Measurements from ENCODE around the gene NR1H2.

Gene NR1H2

DNA sequence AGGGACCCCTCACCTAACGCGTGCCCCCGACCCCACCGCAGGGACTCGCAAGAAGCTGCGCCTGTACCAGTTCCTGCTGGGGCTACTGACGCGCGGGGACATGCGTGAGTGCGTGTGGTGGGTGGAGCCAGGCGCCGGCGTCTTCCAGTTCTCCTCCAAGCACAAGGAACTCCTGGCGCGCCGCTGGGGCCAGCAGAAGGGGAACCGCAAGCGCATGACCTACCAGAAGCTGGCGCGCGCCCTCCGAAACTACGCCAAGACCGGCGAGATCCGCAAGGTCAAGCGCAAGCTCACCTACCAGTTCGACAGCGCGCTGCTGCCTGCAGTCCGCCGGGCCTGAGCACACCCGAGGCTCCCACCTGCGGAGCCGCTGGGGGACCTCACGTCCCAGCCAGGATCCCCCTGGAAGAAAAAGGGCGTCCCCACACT, 51.8 kb downstream of the NR1H2 start:
- Mint-ChIP-seq H3K27ac (no peak overlapping the region), H3K36me3 (ENCODE audit: low read depth) (no peaks in the 10 kb centered on the region), H3K4me1 (peaks cover 20% of the 10 kb centered on the region), H3K27me3 (ENCODE audit: low read depth) (peaks cover 18% of the 10 kb centered on the region), H3K9me3 (no peaks in the 10 kb centered on the region), H3K4me3 (peak overlapping the region in 2 of 3 experiments; percentile 8 to 29)
- TF ChIP-seq, protein P1, sequence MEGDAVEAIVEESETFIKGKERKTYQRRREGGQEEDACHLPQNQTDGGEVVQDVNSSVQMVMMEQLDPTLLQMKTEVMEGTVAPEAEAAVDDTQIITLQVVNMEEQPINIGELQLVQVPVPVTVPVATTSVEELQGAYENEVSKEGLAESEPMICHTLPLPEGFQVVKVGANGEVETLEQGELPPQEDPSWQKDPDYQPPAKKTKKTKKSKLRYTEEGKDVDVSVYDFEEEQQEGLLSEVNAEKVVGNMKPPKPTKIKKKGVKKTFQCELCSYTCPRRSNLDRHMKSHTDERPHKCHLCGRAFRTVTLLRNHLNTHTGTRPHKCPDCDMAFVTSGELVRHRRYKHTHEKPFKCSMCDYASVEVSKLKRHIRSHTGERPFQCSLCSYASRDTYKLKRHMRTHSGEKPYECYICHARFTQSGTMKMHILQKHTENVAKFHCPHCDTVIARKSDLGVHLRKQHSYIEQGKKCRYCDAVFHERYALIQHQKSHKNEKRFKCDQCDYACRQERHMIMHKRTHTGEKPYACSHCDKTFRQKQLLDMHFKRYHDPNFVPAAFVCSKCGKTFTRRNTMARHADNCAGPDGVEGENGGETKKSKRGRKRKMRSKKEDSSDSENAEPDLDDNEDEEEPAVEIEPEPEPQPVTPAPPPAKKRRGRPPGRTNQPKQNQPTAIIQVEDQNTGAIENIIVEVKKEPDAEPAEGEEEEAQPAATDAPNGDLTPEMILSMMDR (IDR thresholded peaks at IDR 0.05; ENCODE audit: unreplicated experiment in 3 of 3): no peak

DNA sequence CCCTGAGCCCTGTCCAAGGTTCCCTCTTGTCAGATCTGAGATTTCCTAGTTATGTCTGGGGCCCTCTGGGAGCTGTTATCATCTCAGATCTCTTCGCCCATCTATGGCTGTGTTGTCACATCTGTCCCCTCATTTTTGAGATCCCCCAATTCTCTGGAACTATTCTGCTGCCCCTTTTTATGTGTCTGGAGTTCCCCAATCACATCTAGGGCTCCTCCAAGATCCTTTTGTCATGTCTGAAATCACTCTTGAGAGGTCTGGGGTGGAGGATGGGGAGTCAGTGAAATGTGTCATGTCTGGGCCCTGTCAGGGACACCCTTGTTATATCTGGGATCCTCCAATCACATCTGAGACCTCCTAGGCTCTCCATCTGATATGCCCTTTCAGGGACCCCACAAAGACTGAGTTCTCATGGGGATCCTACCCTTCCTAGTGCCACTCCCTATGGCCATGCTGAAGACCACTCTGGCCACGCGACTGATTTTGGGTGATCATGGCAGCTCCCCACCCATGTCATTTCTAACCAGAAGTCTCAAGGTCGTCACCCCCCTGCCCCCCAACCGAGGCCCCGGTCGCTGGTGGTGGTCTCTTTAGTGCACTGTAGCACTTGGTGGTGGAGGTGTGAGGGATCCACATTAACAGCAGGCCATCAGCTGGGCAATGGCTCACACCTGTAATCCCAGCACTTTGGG, 52.7 kb downstream of the NR1H2 start:
- H3K27ac Mint-ChIP-seq: no peak overlapping the region
- TF ChIP-seq, protein P1 (IDR thresholded peaks at IDR 0.05; ENCODE audit: unreplicated experiment in 3 of 3): no peak
- H3K27me3 Mint-ChIP-seq (ENCODE audit: low read depth): peaks cover 18% of the 10 kb centered on the region
- no peaks in the 10 kb centered on the region for H3K36me3 Mint-ChIP-seq (ENCODE audit: low read depth)
- H3K9me3 Mint-ChIP-seq: no peaks in the 10 kb centered on the region
- peaks cover 24% of the 10 kb centered on the region for H3K4me1 Mint-ChIP-seq
- H3K4me3 Mint-ChIP-seq: peak overlapping the region; percentile 1 to 13 (median 3)

- Mint-ChIP-seq H3K27ac (peak overlapping the region; percentile 81 to 87 (median 83)), H3K9me3 (no peaks in the 10 kb centered on the region), H3K27me3 (ENCODE audit: low read depth) (peaks cover 23% of the 10 kb centered on the region), H3K4me1 (peaks cover 29% of the 10 kb centered on the region), H3K4me3 (peak overlapping the region; percentile 93 to 96 (median 94)), H3K36me3 (ENCODE audit: low read depth) (no peaks in the 10 kb centered on the region)
- TF ChIP-seq, protein P1 (IDR thresholded peaks at IDR 0.05; ENCODE audit: unreplicated experiment in 3 of 3): no peak
These were observed 54.7 kb downstream of the NR1H2 start for GRCh38 chr19:50430888-50431342.

DNA sequence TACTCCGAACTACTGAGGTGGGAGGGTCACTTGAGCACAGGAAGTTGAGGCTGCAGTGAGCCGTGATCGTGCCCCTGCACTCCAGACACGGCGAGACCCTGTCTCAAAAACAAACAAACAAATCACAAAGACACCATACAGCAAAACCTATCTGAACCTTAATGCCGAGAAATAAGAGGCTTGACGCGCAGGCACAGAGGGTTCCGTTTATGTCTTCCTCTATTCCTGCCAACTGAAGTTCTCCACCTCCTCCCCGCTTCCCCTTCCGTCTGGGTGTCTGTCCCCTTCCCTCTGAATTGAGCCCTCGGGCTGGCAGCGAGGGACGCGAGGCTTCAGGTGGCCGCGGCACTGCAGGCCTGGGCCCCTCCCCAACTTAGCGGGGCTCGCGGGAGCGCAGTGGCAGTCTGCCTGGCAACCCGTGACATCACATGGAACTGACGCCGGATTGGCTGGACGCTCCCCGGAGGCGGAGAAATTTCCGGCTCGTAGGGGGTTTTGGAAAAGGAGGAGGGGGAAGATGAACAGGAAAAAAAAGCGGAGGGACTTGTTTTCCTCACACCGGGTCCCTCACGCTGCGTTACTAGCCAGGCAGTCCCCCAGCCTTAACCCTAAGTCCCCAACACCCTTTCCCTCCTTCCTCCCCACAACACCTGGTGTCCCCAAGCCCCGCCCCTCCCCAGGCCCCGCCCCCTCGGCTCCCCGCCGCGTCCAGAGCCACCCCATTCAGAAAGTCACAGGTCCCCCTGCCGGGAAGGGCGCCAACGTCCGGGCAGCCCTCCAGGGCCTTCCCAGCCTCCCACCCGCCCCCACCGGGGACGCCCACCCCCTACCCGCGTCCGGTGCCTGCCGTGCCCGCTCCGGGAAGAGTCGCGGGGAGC, 55.3 kb downstream of the NR1H2 start:
- Mint-ChIP-seq H3K27me3 (ENCODE audit: low read depth) (peaks cover 24% of the 10 kb centered on the region), H3K9me3 (no peaks in the 10 kb centered on the region), H3K36me3 (ENCODE audit: low read depth) (no peaks in the 10 kb centered on the region), H3K4me3 (peak overlapping the region; percentile 93 to 96 (median 94)), H3K4me1 (peaks cover 29% of the 10 kb centered on the region), H3K27ac (peak overlapping the region; percentile 81 to 87 (median 83))
- TF ChIP-seq, protein P1 (IDR thresholded peaks at IDR 0.05; ENCODE audit: unreplicated experiment in 3 of 3): no peak

DNA sequence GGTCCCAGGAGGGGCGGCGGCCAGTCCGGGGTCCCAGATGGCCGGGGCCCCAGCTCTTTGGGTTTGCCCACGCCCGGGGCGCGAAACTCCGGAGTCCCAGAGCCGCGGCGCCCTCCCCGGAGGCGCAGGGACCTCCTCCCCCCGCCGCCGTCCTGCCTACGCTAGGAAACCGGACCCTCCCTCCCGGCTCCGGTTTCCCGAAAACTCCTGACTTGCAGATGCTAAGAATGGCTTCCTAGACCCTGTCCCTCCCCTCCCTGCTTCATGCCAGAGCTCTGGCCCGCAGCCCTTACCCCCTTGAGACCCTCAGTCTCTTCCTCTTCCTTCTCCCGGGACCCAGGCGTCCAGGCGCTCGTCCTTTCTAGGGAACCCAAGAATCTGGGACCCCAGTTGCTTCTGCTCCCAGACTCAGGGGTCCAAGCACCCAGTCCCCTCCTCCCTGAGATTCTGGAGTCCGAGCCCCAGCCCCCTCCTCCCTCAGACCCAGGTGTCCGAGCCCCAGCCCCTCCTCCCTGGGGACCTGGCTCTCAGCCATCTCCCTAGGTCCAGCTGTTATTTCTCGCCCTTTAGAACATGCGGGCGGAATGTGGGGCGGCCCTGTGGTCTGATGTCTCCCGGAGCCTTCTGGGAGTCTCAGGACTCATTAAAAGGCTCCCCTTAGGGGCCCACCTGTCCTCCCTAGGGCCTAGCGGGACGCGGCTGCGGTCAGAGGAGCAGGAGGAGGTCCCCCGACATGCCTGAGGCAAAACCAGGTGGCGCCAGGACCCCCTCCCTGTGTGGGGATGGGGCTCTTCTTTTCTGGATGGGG, 56.2 kb downstream of the NR1H2 start, which contains the start of gene MYBPC2:
Gene MYBPC2 (plus strand): TSS at position 672 of the 808 bp plus-strand sequence. CDS start 62 bp downstream, at position 734.
- Mint-ChIP-seq H3K27ac (peak within 1 kb of the TSS; percentile 81 to 87 (median 83)), H3K27me3 (ENCODE audit: low read depth) (peaks cover 33% of the 10 kb centered on the region), H3K4me3 (peak within 1 kb of the TSS; percentile 93 to 96 (median 94)), H3K36me3 (ENCODE audit: low read depth) (no peaks in the 10 kb centered on the region), H3K9me3 (no peaks in the 10 kb centered on the region), H3K4me1 (peaks cover 29% of the 10 kb centered on the region)
- TF ChIP-seq, protein P1 (IDR thresholded peaks at IDR 0.05; ENCODE audit: unreplicated experiment in 3 of 3): no peak
